Activated naive CD4-positive, alpha-beta T cell treated with anti-CD3 and anti-CD28 coated beads, Interleukin-2, amount 50 U/mL, for 16 hours (primary cell): ENCODE measurements around the gene CYP2R1.

Source experiments
- DNase-seq: peaks from one replicate; pipeline ENCODE4 v3.0.0-alpha.2; 2020

The CYP2R1 gene

DNA sequence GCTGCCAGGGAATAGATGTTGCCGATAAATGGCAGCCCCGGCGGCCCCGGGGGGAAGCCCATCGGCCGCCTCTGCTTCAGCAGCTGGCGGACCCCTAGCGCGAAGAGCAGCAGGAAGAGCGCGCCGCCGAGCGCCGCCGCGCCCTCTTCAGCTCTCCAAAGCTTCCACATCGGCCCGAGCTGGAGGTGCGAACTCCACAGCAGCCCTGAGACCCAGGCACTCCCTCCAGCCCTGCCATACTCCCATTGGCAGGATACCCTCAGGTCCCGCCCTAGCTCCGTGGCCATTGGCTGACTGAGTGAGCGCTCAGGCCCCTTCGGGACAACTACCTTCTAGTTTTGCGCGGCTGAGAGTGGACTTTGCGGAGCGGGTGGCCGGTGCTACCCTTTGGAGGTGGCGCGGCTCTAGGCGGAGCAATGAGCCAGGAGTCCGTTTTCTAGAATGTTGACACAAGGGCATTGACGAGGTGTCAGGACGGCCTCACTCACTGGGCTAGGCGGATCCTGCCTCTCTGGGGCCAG lies at the start of gene CYP2R1:
Gene CYP2R1 (minus strand): TSS at position 196 of the 521 bp plus-strand sequence. CDS start 26 bp downstream, at position 170.
- peak; percentile 90 for DNase-seq

- no peak for DNase-seq
These were observed 46.9 kb upstream of the CYP2R1 start for GRCh38 chr11:14938936-14939335.

- DNase-seq: no peak
These were observed 42.8 kb upstream of the CYP2R1 start for GRCh38 chr11:14934641-14935351.

DNA sequence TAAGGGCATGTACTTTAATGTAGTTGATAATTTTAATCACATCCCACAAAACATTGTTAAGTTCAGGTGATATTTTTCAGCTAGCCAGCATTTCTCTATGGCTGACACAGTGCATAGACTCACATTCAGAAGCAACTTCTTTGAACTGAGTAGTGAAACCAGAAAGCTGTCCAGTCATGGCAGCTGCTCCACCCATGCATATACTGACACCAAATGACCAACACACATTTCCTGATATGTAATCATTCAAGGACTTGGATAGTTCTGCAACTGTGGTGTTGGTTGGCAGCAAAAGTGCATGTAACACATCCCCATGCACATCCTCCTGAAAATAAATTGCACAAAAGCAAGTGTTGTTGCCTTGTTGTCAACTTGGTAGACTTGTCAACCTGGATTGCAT lies 40.4 kb upstream of the CYP2R1 start:
- no peak for DNase-seq

GRCh38 chr11:14930369-14930768 lies 38.3 kb upstream of the CYP2R1 start:
- no peak for DNase-seq

DNA sequence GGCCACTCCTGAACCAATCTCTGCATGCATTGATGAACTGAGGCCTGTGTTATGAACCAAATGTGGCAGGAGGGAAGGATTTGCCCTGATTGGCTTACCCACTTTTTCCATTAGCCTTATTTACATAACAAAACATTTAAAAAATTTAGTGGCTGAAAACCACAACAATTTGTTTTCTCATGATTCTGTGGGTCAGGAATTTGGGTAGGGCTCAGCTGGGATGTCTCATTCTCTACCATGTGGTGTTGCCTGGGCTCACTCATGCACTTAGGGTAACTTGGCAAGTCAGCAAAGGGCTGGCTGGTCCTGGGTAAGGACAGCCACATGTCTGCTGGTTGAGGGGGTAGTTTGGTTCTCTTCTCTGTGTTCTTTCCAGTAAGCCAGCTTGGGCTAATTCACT lies 35.1 kb upstream of the CYP2R1 start:
- no peak for DNase-seq

- no peak for DNase-seq
These were observed 32.3 kb upstream of the CYP2R1 start for GRCh38 chr11:14924318-14924717.

GRCh38 chr11:14916403-14916802 lies 24.4 kb upstream of the CYP2R1 start:
- DNase-seq: no peak

GRCh38 chr11:14914536-14914935 lies 22.5 kb upstream of the CYP2R1 start:
- no peak for DNase-seq

- DNase-seq: peak; percentile 26
These were observed 16.3 kb upstream of the CYP2R1 start for GRCh38 chr11:14908214-14908880.

GRCh38 chr11:14907411-14908213 lies 15.6 kb upstream of the CYP2R1 start:
- peak; percentile 87 for DNase-seq

DNA sequence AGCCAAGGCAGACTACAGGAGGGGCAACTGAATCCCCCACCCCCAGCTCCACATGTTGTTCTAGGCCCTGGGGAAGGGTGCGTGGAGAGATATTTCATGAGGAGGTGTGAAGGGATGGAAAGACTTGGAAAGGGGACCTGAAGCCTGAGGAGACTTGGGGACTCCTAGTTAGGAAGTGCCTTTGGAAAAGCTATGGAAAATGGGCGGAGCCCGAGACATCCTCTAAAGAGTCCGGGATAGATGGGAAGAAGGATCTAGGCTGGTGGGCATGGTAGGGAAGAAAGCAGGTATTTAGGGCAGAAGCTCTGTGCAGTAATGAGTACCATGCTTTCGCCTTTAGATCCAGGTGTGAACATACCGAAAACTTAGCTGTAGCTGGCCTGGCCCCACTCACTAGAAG lies 15.0 kb upstream of the CYP2R1 start:
- no peak for DNase-seq

GRCh38 chr11:14906578-14906977 lies 14.5 kb upstream of the CYP2R1 start:
- no peak for DNase-seq

GRCh38 chr11:14905104-14906033 lies 13.3 kb upstream of the CYP2R1 start:
- DNase-seq: peak; percentile 72

- peak; percentile 85 for DNase-seq
These were observed 12.7 kb upstream of the CYP2R1 start for GRCh38 chr11:14904745-14905103.

- DNase-seq: no peak
These were observed 10.8 kb upstream of the CYP2R1 start for GRCh38 chr11:14902650-14903350.

GRCh38 chr11:14898906-14899305 lies 6.9 kb upstream of the CYP2R1 start:
- DNase-seq: no peak

- no peak for DNase-seq
These were observed 6.3 kb upstream of the CYP2R1 start for GRCh38 chr11:14898355-14898754.

GRCh38 chr11:14894657-14895598 lies 2.9 kb upstream of the CYP2R1 start:
- DNase-seq: peak; percentile 20

DNA sequence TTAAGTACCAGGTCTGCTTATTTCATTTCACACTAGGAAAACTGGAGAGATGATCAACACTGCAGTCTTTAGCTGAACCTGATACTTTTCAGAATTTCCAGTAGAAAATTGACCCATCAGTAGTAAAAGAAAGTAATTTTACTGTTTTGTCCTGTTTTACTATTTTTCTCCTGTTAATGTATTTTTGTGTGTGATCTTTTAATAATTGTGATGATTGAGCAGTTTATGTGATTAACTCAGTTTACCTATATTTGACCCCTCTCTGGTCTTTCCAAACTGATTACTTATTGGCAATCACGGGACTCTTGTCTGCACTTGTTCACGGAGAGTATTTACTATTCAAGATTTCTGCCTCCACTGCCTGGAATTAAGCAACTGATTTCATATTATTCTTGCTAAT lies 546 bp upstream of the CYP2R1 start:
- no peak for DNase-seq
